HG02763 (cell line): ENCODE results near the gene FAM163B.
"Not testable (repeated sequence)": the region's sequence is repeated elsewhere in the genome, so short reads cannot be mapped to it uniquely, and the experiment has no call there.

Source experiments
- ATAC-seq: cut with Tn5 transposase; IDR thresholded peaks from one replicate; pipeline ENCODE4 v1.9.1; 2021; ENCODE audit warnings: mild to moderate bottlenecking, moderate library complexity; ENCODE audit not compliant: unreplicated experiment

Gene FAM163B

DNA sequence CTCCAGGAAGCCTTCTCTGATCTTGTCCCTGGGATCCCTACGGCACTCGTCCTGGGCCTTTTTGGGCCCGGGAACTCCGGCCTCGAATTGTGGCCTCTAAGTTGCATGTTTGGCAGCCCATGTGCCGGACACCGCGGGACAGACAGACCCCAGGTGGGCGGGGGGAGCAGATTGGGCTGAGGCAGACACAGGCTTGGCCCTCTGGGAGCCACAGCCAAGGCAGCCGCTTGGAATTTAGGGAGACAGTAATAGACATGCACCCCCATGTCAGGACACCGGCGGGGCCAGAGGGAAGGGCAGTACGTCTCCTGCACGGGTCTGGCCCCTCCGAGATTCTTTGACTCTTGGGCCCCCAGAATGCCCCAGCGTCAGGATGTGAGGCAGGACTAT lies 38.5 kb downstream of the FAM163B start:
- no peak for ATAC-seq

DNA sequence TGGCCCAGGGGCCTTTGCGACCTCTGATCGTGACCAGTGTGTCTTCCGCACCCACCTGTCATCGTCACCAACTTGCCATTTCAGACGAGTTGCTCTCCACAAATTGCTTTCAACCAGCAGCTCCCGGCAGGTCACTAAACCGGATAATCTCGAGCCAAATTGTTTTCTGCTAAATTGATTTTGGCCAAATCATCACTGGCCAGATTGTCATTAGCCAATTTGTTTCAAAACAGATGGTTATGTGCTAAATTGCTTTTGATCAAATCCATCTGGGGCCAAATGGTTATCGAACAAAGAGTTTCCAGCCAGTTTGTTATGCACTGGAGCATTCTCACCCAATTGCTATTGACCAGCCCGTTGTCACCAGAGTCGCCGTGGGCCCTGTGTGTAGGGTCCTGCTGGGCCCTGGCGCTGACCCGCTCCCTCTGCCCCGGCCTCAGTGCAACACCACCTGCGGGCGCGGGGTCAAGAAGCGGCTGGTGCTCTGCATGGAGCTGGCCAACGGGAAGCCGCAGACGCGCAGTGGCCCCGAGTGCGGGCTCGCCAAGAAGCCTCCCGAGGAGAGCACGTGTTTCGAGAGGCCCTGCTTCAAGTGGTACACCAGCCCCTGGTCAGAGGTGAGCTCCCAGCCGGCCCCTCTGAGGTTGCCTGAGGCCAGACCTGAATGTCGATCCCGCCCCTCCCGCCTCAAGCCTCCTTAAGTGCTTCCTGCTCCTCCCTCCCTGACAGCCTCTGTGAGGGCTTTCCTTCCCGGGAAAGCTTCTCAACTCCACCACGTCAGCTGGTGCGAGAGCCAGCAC lies 39.1 kb downstream of the FAM163B start:
- ATAC-seq: no peak

DNA sequence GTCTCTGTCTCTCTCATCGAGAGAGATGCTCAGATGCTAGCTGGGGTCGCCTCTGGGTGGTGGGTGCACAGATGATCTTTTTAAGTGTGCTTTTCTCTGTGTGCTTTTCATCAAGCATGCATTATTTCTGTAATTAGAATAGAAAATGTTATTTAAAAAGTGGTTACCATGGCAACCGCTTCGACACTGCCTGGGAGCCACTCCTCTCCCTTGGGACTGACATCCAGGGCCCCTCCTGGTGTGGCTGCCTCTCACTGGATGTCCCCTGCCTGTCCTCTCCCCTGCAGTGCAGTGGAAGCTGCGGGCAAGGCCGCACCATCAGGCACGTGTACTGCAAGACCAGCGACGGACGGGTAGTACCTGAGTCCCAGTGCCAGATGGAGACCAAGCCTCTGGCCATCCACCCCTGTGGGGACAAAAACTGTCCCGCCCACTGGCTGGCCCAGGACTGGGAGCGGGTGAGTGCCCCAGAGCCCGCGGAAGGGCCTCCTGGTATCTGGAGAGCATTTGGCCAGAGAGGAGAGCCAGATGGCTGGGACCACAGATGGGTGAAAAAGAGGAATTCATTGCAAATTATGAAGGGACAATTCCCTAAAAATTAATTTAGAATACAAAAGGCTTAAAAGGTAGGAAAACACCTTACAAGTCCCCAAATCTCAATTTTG lies 39.9 kb downstream of the FAM163B start:
- no peak for ATAC-seq

DNA sequence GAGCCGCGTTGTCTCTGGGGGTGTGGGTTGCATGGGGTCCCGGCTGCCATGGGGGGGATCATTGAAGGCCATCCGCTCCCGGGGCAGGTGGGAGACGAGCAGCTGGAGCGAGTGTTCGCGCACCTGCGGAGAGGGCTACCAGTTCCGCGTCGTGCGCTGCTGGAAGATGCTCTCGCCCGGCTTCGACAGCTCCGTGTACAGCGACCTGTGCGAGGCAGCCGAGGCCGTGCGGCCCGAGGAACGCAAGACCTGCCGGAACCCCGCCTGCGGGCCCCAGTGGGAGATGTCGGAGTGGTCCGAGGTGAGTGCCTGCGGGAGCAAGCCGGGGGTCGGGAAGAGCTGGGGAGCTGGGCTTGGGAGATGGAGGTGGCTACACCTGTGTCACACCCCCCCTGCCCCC lies 41.0 kb downstream of the FAM163B start:
- ATAC-seq: no peak

DNA sequence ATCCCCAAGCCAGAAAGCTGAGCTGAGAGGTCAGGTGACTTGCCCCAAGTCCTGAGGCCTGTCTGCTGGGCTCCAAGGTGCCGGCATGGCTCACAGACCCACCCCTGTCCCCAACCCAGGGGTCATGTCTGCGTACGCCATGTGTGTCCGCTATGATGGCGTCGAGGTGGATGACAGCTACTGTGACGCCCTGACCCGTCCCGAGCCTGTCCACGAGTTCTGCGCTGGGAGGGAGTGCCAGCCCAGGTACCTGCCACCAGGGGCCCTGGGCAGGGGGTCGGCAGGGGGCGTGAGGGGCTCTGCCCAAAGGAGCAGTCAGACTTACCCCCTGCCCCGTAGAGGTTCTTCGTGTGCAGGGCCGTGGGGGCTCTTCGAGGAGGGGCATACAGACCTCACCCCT lies 42.4 kb downstream of the FAM163B start:
- ATAC-seq: no peak

DNA sequence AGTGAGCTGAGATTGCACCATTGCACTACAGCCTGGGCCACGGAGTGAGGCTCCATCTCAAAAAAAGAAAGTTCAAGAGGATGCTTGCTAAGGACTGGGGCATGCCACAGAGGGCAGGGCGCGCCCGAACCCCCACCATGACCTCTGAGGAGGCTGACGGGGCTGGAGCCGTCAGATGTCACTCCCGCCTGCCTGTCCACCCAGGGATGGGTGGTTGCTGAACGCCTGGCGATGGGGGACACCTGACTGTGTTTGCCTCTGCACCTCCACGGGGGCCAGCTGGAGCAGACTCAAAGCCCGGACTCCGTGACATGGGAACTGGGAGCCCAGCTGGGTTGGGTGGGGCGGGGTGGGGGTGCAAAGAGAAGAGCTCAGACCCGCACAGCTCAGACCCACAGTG lies 42.8 kb downstream of the FAM163B start:
- ATAC-seq: no peak

DNA sequence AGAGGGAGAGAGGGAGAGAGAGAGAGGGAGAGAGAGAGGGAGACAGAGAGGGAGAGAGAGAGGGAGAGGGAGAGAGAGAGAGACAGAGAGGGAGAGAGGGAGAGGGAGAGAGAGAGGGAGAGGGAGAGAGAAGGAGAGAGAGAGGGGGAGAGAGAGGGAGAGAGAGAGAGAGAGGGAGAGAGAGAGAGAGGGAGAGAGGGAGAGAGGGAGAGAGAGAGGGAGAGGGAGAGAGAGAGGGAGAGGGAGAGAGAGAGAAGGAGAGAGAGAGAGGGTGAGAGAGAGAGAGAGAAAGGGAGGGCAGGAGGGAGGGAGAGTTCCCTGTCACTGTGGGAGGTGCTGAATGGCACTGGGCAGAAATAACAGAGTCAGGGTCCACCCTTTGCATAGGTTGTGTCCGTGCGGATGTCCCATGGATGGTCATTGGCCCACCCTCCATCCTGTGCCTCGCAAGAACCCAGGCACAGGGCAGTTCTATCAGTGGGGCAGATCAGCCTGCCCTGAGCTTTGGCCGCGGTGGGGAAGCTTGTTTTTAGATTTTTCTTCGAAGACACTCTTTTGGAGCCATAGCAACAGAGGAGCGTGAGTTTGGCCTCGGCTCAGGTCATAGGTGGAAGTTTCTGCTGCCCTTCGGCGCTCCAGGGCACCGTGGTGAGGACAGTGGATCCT lies 44.6 kb downstream of the FAM163B start:
- ATAC-seq: no peak

DNA sequence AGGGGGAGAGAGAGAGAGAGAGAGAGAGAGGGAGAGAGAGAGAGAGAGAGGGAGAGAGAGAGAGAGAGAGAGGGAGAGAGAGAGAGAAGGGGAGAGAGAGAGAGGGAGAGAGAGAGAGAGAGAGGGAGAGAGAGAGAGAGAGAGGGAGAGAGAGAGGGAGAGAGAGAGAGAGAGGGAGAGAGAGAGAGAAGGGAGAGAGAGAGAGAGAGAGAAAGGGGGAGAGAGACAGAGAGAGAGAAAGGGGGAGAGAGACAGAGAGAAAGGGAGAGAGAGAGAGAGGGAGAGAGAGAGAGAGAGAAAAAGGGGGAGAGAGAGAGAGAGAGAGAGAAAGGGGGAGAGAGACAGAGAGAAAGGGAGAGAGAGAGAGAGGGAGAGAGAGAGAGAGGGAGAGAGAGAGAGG lies 45.4 kb downstream of the FAM163B start:
- ATAC-seq: not testable (repeated sequence)

DNA sequence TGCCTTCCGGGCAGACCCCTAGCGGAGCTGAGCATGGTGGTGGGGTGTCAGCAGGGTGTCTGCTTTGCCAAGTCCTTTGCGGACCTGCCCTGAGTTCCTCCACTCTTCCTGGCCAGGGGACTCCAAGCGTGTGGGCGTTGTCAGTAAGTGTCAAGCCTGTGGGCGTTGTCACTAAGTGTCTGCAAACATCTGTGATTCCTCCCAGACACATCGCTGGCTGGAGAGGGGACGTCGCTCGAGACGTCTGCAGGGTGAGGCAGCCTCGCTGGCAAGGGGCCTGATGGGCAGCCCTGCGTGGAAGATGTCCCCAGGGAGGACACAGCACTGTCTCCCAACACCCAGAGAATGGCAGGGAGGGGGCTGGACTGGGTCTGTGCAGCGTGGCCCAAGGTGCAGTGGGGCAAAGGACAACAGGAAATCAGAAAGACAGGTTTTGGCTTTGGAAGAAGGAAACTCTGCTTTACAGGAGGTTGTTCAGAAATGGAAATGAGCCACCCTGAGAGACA lies 45.8 kb downstream of the FAM163B start:
- no peak for ATAC-seq

DNA sequence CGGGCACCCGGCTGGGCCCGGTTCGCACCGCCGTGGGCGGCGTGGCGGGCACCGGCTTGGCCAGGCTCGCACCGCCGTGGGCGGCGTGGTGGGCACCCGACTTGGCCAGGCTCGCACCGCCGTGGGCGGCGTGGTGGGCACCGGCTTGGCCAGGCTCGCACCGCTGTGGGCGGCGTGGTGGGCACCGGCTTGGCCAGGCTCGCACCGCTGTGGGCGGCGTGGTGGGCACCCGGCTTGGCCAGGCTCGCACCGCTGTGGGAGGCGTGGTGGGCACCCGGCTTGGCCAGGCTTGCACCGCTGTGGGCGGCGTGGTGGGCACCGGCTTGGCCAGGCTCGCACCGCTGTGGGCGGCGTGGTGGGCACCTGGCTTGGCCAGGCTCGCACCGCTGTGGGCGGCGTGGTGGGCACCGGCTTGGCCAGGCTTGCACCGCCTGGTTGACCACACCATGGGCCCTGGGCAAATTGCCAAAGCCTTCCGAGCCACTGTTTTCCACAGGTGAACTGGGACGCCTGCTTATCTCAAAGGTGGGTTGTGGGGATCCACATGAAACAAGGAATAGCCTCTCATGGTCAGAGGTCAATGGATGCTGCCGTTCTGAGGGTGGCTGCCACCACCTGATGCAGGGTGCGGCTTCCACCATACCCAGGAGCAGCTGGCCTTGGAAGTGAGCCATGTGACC lies 46.4 kb downstream of the FAM163B start:
- ATAC-seq: no peak

DNA sequence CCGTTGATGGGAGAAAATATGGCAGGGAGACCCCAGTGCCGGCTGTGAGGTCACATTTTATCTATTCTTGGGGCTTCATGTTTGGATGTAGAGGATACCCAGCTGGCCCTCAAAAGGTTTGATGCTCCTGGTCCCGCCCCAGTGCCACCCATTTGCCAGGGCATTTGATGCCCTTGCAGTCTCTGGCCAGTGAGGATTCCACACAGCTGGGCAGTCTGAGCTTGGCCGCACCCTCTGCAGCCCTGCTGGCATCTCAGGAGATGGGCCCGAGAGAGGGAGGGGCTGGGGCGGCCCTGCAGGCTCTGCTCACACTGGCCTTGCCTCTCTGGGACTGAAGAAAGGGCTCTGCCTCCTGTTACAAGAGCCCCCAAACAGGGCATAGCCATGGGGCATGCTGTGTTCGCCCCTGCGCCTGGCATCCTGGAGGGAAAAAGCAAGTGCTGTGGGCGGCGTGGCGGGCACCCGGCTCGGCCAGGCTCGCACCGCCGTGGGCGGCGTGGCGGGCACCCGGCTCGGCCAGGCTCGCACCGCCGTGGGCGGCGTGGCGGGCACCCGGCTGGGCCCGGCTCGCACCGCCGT lies 47.1 kb downstream of the FAM163B start:
- no peak for ATAC-seq

DNA sequence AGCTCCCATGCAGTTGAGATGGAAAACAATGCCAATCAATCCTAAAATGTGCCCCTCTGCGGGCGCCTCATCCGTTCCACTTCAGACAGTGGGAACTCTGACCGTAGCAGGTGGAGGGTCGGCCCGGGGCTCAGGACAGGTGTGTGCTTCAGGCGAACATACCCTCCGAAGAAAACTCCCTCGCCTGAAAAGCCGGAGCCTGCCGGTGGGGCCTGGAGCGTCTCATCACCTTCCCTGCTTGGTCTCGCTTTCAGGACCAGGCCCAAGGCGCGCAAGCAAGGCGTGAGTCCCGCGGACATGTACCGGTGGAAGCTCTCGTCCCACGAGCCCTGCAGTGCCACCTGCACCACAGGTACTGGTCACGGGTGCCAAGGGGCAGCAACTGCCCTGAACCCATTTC lies 48.2 kb downstream of the FAM163B start:
- no peak for ATAC-seq

DNA sequence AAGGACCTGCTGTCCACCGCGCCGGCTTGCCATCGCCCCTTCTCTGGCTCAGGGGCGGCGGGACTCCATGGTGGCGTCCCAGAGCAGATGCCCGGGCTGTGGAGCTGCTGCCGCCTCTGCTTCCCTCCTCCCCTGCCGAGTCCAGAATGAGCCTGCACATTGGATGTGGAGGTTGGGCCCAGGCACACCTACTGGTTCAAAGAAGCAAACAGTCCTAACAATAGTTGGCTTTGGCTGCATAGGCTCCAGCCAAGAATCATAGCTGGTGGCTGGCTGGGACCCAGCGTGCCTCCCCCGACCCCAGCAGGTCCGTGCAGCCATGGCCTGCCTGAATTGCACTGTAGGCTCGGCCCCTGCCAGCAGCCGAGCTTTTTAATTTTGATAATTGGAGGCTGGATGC lies 48.9 kb downstream of the FAM163B start:
- no peak for ATAC-seq

DNA sequence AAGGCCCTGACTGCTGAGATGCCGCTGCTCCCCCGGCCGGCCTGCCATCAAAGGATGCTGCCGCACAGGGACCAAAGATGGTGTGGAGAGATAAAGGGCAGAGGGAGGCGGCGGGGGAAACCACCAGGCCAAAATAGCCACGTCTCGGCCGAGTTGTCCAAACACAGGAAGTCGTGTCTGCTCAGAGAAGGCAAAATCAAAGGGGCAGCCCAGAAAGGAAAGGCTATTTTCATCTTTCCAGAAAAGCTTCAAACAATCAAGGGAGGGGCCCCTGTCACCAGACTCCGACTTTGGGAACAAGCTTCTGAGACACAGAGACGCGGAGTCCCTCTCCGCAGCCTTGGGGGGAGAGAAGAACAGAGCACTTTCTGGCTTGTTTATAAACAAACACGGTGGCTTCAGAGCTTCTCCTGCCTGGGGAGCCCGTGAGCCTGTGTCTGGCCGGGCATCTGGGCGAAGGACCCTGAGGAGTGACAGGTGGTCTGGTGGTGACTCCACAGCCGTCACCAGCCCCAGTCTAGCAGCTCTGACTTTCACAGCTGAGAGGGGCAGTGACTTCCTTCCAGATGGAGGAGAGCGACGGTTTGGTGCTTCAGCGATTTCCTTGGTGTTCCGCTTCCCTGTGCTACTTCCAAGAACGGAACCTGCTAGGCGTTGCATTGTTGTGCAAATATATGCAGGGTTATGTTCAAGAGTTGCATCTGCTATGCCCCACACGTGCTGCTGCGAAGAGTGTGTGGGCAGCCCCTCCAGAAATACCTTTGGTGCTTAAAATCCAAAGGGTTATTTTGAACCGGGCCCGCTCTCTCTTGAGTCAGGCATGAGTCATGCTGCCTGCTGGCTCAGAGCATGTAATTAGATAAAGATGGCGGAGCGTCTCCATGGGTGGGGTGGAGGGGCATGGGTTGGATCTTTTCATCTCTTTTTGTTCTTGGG lies 50.7 kb downstream of the FAM163B start:
- no peak for ATAC-seq

DNA sequence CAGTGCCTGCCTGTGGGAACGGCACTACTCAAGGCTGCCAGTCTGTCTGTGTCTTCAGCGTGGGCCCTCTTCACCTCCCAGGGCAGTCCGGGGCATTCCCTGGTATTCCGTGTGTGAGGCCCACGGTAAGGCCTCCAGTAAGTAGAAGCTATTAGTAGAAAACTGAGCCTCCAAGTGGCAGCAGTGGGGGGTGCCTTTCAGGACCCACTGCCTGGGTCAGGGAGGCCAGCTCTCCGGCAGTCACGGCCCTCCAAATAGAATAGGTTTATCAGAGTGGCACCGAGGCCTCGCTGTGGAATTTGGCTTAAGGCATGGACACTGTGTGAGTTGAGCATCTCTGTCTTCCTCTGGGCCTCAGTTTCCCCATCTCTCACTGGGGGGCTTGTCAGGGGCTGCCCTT lies 51.6 kb downstream of the FAM163B start:
- no peak for ATAC-seq

DNA sequence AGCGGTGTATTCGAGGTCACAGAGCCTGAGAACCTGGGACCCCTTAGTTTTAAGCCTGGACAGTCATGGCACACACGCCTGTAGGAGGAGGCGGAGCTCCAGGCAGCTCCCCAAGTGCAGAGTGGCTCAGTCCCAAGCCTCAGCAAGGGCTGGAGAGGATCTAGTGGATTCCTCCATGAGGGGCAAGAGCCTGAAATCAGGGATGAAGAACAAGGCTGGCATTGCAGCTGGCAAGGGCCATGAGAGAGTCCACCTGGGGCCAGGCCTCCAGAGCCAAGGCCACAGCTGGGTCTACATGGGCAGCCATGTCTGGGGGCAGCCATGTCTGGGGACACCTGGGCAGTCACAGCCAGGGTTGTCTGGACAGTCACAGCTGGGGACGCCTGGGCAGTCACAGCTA lies 52.8 kb downstream of the FAM163B start:
- no peak for ATAC-seq

DNA sequence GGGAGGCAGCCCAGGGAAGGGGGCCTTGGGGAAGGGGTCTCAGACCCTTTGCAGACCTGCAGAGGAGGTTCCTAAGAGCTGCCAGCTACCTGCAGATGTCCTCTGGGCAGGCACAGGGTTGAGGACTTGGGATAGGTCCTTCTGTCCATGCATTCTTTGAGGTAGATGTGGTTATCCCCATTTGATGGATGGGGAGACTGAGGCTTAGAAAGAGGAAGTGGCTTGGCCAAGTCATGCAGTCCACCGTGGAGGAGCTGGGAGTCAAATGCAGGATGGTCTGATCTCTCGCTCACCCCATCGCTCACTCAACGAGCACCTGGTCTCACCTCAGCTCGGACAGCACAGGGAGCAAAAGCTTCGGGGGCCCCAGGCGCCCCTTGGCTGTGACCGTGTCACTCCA lies 54.5 kb downstream of the FAM163B start:
- ATAC-seq: no peak

DNA sequence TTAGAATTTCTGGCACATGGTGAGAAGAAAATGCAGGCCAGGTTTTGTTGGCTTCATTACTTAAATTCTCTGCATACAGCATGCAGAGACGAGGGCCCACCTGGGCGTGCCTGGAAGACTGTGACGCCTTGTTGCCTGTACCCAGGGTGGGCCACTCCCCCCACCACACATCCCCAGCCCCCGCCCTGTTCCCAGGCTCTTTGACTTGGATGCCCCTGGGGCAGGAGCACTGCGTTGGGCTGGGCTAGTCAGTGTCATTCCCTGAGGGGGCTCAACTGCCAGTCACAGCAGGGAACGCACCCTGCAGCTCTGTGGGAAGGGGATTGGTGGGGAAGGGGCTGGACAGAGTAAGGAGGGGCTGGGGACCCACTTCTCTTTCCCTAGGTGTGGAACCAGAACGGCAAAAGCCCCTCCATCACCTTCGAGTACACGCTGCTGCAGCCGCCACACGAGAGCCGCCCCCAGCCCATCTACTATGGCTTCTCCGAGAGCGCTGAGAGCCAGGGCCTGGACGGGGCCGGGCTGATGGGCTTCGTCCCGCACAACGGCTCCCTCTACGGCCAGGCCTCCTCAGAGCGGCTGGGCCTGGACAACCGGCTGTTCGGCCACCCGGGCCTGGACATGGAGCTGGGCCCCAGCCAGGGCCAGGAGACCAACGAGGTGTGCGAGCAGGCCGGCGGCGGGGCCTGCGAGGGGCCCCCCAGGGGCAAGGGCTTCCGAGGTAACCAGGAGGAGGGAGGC lies 55.0 kb downstream of the FAM163B start:
- no peak for ATAC-seq

DNA sequence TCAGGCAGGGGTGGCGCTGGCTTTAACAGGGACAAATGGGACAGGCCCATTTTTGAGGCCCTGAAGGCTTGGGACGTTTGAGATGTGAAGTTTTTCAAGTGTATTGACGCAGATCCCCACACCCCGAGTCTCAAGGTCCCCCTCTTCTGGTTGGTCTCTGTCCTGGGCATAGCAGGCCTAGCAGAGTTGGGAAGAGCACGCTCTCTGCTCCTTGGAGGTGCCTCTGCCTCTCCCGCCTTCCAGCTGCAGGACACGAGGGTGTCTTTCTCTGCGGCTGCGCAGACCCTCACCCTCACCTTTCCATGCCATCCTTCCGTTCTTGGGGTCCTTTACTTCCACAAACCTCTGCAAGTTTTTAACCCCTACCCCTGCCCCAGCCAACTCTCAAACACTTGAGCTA lies 56.1 kb downstream of the FAM163B start:
- ATAC-seq: no peak
